ENCODE results near the gene ERAL1. TPM values are rescaled to one million over a fixed set of nuclear protein-coding genes. Genes with fewer than 3 reads are reported as not detected.
A peak's percentile ranks its signal among the peaks of the same experiment; 100 is the strongest.
"Not testable (repeated sequence)": the region's sequence is repeated elsewhere in the genome, so short reads cannot be mapped to it uniquely, and the experiment has no call there.

Gene ERAL1
- total RNA-seq, 1 donor from 2014 or later = 31.8 TPM

- no peak overlapping the region for H3K4me3 Mint-ChIP-seq (ENCODE audit: unreplicated experiment)
- no peaks in the 10 kb centered on the region for H3K36me3 Mint-ChIP-seq (ENCODE audit: low read depth)
- no peak for DNase-seq (ENCODE audit: low spot score)
- TF ChIP-seq CTCF (IDR thresholded peaks at IDR 0.05) = no peak
- H3K27ac Mint-ChIP-seq (ENCODE audit: unreplicated experiment) = no peak overlapping the region
- no peaks in the 10 kb centered on the region for H3K9me3 Mint-ChIP-seq (ENCODE audit: low read depth)
- H3K4me1 Mint-ChIP-seq (ENCODE audit: low read depth) = peaks cover 55% of the 10 kb centered on the region
- no peaks in the 10 kb centered on the region for H3K27me3 Mint-ChIP-seq (ENCODE audit: low read depth)
Measured at GRCh38 chr17:28892024-28892423, 37.2 kb downstream of the ERAL1 start.

GRCh38 chr17:28893248-28894183 is 38.7 kb downstream of the ERAL1 start:
- not testable (repeated sequence) for H3K4me3 Mint-ChIP-seq (ENCODE audit: unreplicated experiment); DNase-seq (ENCODE audit: low spot score); H3K9me3 Mint-ChIP-seq (ENCODE audit: low read depth); H3K27me3 Mint-ChIP-seq (ENCODE audit: low read depth); H3K36me3 Mint-ChIP-seq (ENCODE audit: low read depth)
- peak overlapping the region; percentile 68 for H3K27ac Mint-ChIP-seq (ENCODE audit: unreplicated experiment)
- H3K4me1 Mint-ChIP-seq (ENCODE audit: low read depth) = peaks cover 62% of the 10 kb centered on the region

DNA sequence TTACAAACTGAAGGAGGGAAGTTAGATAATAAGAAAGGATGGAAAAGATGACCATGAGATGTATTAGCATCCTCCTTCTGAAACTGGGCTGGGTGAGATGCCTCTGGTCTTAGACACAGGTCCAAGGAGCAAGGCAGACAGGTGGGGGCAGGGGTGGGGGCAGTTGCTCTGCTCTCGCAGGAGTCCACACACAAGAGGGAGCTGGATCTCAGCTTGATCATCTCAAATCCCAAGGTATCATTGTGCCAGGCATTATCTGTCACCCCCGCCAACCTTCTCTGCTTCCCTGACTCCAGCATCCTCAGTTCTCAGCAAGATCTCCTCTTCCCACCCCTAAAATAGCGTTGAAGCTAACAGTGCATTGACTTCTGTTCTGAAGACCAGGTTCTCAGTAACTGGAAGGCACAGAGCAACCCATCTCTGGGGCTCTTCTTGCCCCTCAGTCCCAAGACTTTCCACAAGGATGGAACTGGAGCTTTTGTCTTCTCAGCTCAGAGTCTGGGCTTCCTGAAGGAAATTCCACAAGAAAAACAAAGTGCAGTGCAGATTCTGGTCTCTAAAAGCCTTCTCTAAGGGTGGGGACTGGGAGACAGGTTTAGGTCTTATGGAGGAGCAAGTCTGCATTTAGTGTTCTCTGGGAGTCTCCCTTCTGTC is 41.1 kb downstream of the ERAL1 start:
- DNase-seq (ENCODE audit: low spot score) = peak; percentile 12
- Mint-ChIP-seq H3K27ac (ENCODE audit: unreplicated experiment) (peak overlapping the region; percentile 79), H3K9me3 (ENCODE audit: low read depth) (no peaks in the 10 kb centered on the region), H3K4me1 (ENCODE audit: low read depth) (peaks cover 51% of the 10 kb centered on the region), H3K36me3 (ENCODE audit: low read depth) (no peaks in the 10 kb centered on the region), H3K4me3 (ENCODE audit: unreplicated experiment) (peak overlapping the region; percentile 85), H3K27me3 (ENCODE audit: low read depth) (no peaks in the 10 kb centered on the region)
- TF ChIP-seq CTCF (IDR thresholded peaks at IDR 0.05) = no peak

DNA sequence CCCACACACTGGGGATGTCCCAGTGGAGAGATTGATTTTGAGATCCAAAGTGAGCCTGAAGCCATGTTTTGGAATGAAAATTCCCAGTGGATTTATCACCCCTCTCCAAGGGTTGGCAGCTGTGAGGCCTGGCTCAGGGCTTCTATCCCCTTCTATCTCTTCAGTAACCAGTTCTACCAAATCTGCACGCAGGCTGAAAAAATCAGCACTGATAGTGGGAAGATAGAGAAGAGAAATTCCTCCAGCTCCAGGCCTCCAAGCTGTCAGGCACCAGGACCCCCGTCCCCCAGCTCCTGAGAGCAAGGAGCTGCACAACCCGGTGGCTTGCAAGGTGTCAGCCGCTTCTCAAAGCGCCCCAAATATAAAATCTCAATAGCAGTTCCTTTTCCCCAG is 41.7 kb downstream of the ERAL1 start:
- H3K27ac Mint-ChIP-seq (ENCODE audit: unreplicated experiment) = peak overlapping the region; percentile 79
- H3K36me3 Mint-ChIP-seq (ENCODE audit: low read depth) = no peaks in the 10 kb centered on the region
- H3K4me3 Mint-ChIP-seq (ENCODE audit: unreplicated experiment) = peak overlapping the region; percentile 85
- no peak for DNase-seq (ENCODE audit: low spot score)
- no peak for TF ChIP-seq CTCF (IDR thresholded peaks at IDR 0.05)
- H3K4me1 Mint-ChIP-seq (ENCODE audit: low read depth) = peaks cover 45% of the 10 kb centered on the region
- no peaks in the 10 kb centered on the region for H3K9me3 Mint-ChIP-seq (ENCODE audit: low read depth)
- H3K27me3 Mint-ChIP-seq (ENCODE audit: low read depth) = no peaks in the 10 kb centered on the region

GRCh38 chr17:28896884-28897768 is 42.3 kb downstream of the ERAL1 start, which contains the start of gene FLOT2:
FLOT2 (minus strand) TSS chr17:28897733; CDS start chr17:28897574, 159 bp downstream.
- peak within 1 kb of the TSS; percentile 85 for H3K4me3 Mint-ChIP-seq (ENCODE audit: unreplicated experiment)
- DNase-seq (ENCODE audit: low spot score) = no peak
- no peaks in the 10 kb centered on the region for H3K9me3 Mint-ChIP-seq (ENCODE audit: low read depth)

More at GRCh38 chr17:28896884-28897768, 42.3 kb downstream of the ERAL1 start, which contains the start of gene FLOT2:
- Mint-ChIP-seq H3K4me1 (ENCODE audit: low read depth) (peaks cover 45% of the 10 kb centered on the region), H3K27me3 (ENCODE audit: low read depth) (no peaks in the 10 kb centered on the region), H3K36me3 (ENCODE audit: low read depth) (no peaks in the 10 kb centered on the region), H3K27ac (ENCODE audit: unreplicated experiment) (peak within 1 kb of the TSS; percentile 79)
- peak; percentile 67 for TF ChIP-seq CTCF (IDR thresholded peaks at IDR 0.05)

All from chondrocyte (in vitro differentiated cells).